Hypothalamus (tissue), 51 donors: ENCODE data around the gene MEMO1.
"Not testable (repeated sequence)": the region's sequence is repeated elsewhere in the genome, so short reads cannot be mapped to it uniquely, and the experiment has no call there.

Experiments used
- DNase-seq, 51 donors: peaks; one replicate each; lab custom pipeline; 2025; lab: John Stamatoyannopoulos, UW

MEMO1 gene

DNA sequence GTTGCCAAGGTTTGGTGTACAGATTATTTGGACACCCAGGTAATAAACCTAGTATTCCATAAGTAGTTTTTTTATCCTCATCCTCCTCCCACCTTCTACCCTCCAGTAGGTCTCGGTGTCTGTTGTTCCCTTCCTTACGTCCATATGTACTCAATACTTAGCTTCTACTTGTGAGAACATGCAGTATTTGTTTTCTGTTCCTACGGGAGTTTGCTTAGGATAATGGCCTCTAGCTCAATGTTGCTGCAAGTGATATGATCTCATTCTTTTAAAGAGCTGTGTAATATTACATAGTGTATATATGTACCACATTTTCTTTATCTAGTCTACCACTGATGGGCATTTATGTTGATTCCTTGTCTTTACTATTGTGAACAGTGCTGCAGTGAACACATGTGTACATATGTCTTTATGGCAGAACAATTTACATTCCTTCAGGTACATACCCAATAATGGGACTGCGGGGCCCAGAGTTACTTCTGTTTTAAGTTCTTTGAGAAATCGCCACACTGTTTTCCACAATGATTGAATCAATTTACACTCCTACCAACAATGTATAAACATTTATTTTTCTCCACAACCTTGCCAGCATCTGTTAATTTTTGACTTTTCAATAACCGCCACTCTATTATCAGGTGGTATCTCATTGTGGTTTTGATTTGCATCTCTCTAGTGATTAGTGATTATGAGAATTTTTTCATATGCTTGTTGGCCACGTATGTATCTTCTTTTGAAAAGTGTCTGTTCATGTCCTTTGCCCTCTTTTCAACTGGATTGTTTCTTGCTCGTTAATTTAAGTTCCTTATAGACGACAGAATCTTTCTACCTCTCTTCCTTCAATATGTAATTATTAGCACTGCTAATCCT lies 88.0 kb downstream of the MEMO1 start:
- no peak for DNase-seq

DNA sequence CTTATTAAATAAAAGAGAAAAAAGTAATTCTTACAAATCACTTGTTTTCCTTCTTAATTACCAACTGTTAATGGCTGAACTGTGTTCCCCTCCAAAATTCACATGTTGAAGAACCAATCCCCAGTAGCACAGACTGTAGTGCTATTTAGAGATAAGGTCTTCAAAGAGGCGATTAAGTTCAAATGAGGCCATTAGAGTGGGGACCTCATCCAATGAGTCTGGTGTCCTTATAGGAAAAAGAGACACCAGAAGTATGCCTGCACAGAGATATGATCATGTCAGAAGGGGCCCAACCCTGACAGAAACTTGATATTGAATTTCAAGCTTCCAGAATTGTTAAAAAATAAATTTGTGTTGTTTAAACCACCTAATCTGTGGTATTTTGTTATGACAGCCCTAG lies 89.8 kb downstream of the MEMO1 start:
- DNase-seq: no peak

- DNase-seq: no peak
Observed at GRCh38 chr2:31919499-31919898, 91.3 kb downstream of the MEMO1 start.

DNA sequence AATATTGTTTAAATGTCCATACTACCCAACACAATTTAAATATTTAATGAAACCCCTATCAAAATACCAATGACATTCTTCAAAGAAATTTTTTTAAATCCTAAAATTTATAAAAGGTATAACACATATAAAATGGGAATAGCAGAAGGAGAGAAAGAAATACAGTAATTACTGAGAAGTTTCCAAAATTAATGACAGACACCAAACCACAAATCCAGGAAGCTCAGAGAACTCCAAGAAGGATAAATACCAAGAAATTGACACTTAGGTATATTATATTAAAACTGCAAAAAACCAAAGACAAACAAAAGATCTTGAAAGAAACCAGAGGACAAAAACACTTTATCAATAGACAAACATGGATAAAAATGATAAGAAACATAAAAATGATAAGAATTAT lies 101.1 kb downstream of the MEMO1 start:
- DNase-seq: no peak

DNA sequence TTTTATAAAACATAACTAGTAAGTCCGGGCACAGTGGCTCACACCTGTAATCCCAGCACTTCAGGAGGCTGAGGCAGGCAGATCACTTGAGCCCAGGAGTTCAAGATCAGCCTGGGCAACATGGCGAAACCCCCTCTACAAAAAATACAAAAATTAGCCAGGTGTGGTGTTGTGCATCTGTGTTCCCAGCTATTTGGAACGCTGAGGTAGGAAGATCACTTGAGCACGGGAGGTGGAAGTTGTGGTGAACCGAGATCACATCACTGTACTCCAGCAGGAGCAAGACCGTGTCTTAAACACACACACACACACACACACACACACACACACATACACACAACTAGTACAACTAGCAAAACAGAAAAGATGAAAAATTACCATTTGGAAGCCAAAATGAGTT lies 103.3 kb downstream of the MEMO1 start:
- not testable (repeated sequence) for DNase-seq

DNA sequence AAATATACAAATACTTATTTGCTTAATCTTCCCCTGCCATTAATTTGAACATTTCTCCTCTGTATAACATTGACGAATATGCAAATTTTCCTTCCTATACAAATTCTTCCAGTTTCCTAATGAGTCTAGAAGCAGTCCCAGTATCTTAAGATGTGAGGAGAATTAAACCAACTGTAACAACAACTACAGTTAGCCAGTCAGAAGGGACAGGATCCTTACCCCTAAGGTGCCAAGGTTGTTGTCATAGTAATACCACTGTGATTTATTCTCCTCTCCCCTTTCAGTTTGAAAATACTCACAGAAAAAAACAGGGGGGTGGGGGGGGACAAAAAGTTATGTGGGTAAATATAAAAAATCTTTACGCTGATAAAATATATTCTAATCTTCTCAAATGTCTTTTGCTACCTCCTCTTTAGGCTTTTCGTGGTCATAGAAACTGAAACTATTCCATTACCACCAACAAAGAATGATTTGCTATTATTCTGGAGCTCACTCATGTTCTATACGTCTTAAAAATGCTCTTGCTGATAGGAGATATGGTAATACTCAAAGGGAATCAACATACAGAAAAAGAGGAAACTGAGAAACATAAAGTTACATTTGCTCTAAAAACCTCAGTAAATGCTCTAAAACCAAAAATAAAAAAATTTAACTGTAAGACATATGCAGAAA lies 107.6 kb downstream of the MEMO1 start:
- DNase-seq: no peak

GRCh38 chr2:31901900-31902299 lies 108.9 kb downstream of the MEMO1 start:
- DNase-seq: no peak

GRCh38 chr2:31900156-31900555 lies 110.7 kb downstream of the MEMO1 start:
- DNase-seq: not testable (repeated sequence)

GRCh38 chr2:31898346-31898745 lies 112.5 kb downstream of the MEMO1 start:
- not testable (repeated sequence) for DNase-seq

GRCh38 chr2:31897340-31897739 lies 113.5 kb downstream of the MEMO1 start:
- DNase-seq: not testable (repeated sequence)

DNA sequence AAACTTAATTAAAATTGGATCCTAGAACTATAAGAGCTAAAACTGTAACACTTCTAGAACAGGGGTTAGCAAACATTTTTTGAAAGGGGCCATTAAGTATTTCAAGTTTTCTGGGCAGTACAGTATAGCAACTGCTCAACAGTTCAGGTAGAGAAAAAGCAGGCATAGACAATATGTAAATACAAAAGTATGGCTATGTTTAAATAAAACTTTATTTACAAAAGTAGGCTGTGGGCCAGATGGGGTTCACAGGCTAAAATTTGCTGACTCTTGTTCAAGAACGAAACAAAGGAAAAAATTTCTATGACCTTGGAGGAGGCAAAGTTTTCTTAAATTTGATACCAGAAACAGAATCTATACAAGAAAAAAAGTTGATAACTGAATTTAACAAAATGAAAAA lies 114.5 kb downstream of the MEMO1 start:
- no peak for DNase-seq

GRCh38 chr2:31894656-31895055 lies 116.2 kb downstream of the MEMO1 start:
- no peak for DNase-seq

DNA sequence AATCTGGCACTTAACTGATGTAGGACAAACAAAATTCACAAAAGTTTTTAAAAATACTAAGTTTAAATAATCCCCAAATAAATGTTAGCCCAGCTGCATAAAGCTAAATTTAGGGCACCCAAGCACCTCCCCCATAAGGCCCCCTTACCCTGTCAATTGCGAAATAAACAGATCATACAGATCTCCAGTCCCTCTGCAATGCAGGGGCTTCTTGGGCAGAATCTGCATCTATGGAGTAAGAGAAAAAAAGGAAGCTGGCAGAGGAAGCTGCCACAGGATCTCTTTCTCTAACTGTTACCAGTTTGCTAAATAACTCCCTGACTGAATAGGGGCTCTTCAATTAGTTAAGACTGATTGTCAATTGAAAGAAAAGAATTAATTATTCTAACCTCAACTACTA lies 117.7 kb downstream of the MEMO1 start:
- peak in 1 of 51 donors; percentile 1 for DNase-seq

DNA sequence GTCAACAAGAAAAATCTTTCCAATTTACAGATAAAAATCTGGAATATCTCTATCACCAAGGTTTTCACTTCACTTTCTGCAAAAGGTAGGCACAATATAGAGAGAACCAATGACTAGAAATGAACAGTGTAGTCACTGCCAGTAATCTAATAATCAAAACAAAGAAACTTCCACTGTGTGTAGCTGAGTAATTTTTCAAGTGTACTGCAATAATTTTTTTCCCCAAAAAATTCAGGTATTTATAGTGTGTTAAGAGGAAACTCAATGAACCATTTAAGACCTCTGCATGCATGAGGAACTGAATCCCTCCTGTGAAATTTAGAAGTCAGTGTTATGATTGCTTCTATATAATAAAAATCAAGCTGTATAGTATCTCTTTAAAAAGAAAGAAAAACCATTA lies 121.8 kb downstream of the MEMO1 start:
- no peak for DNase-seq

DNA sequence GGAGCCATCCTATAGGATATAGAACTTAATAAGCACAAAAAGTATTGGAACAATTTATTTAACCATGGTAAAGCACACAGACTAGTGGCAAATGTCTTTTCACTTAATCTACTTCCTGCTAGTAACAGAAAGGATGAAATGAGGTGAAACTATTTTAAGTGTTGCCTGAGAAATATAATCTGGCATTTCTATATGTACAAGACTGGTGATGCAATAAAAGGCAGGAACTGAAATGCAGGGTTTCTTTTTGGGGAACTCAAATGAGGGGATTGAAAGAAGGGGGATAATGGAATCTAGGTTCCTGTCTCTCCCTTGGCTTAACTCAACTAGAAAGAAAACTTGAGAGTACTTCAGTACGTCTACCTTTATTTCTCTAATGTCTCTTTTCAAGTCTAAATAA lies 122.3 kb downstream of the MEMO1 start:
- DNase-seq: no peak

GRCh38 chr2:31886700-31887099 lies 124.1 kb downstream of the MEMO1 start:
- DNase-seq: no peak

- no peak for DNase-seq
Observed at GRCh38 chr2:31877008-31877407, 133.8 kb downstream of the MEMO1 start.

- DNase-seq: no peak
Observed at GRCh38 chr2:31874071-31874470, 136.7 kb downstream of the MEMO1 start.

DNA sequence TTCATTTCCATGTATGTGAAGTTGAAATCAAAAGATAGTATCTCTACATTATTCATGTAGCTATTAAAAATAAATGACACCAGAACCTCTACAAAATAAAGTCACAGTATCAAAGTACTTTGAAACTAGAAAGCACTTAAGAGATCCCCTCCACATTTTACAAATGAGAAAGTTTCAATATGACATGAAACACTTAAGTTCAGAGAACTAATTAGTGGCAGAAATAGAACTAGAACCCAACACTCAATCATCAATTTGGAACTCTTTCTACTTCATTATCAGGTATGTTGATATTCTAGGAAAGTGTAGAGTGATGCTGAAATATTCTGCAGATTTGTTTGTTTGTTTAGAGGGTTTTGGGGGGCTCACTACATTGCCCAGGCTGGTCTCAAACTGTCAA lies 145.6 kb downstream of the MEMO1 start:
- DNase-seq: no peak

DNA sequence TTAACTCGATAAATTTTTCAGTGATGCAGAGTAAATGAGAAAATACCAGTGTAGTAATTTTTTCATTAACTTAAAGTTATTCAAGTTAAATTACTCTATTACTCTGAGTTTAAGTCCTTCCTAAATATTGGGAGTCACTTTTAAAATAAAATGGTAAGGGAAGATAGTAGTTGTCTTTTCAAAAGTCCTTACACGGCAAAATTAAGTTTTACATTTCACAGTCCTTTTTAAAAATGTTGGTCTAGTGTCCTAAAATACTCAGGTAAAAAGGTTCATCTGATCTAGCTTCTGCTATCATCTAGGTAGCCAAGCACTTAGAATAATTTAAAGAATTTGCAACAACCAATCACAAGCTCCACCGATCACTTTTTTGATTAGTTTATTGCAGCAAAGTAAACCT lies 146.9 kb downstream of the MEMO1 start:
- no peak for DNase-seq

DNA sequence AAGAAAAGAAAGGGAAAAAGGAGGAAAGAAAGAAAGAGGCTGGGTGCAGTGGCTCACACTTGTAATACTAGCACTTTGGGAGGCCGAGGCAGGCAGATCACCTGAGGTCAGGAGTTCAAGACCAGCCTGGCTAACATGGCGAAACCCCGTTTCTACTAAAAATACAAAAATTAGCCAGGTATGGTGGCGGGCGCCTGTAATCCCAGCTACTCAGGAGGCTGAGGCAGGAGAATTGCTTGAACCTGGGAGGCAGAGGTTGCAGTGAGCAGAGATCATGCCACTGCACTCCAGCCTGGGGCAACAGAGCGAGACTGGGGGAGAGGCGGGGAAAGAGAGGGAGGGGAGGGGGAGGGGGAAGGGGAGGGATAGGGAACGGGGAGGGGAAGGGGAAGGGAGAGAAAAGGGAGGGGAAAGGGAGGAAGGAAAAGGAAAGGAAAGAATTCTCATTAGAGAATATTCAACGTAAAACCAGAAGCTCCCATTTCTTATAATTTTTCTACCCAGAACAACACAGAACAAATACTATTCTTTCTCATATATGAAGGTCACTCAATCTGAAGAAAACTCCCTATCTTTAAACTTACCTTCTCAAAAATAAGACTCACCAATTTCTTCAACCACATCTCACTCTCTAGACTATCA lies 147.7 kb downstream of the MEMO1 start:
- not testable (repeated sequence) for DNase-seq

GRCh38 chr2:31859959-31860358 lies 150.8 kb downstream of the MEMO1 start:
- no peak for DNase-seq
